AG09319 (cell line): ENCODE measurements around the gene PCP4.

Source experiments
- DNase-seq: peaks from one replicate; pipeline ENCODE4 v3.0.0-alpha.2; 2010; ENCODE audit warnings: low read depth; ENCODE audit errors: extremely low read depth
- CTCF ChIP-seq: IDR thresholded peaks from 2 replicates; pipeline ENCODE4 v1.5.1; 2011; ENCODE audit warnings: low read depth, mild to moderate bottlenecking, inconsistent platforms, low read length, moderate library complexity

PCP4 gene

GRCh38 chr21:39842741-39843459 lies 24.3 kb upstream of the PCP4 start:
- no peak for TF ChIP-seq CTCF
- DNase-seq: no peak

DNA sequence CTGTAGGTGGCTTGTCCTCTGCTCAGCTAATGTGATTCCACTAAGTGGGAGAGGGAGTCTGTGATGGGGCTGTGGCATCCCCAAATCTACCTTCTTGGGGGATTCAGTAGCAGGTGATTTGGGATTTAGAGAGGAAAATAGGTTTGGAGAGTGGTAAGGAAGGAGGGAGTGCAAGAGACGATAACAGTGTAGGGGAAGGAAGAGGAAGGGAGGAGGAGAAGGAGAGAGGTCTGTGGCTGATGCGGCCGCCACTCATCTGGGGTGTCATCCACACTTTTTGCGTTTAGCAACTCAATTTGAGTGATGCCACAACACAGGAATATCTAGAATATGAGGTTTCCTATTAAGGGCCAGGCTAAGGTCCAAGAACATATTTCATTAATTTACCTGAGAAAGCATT lies 23.8 kb upstream of the PCP4 start:
- no peak for DNase-seq
- TF ChIP-seq CTCF: no peak

DNA sequence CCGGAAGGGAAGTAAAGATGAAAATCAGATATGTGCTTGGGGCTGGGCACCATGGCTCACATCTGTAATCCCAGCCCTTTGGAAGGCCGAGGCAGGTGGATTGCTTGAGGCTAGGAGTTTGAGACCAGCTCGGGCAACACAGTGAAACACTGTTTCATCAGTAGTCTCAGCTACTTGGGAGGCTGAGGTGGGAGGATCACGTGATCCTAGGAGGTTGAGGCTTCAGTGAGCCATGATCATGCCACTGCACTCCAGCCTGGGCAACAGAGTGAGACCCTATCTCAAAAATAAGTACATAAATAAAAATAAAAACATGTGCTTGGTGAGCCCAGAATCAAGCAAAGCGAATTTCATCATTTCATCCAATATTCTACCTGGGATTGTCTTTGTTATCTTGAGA lies 23.3 kb upstream of the PCP4 start:
- DNase-seq: no peak
- no peak for TF ChIP-seq CTCF

DNA sequence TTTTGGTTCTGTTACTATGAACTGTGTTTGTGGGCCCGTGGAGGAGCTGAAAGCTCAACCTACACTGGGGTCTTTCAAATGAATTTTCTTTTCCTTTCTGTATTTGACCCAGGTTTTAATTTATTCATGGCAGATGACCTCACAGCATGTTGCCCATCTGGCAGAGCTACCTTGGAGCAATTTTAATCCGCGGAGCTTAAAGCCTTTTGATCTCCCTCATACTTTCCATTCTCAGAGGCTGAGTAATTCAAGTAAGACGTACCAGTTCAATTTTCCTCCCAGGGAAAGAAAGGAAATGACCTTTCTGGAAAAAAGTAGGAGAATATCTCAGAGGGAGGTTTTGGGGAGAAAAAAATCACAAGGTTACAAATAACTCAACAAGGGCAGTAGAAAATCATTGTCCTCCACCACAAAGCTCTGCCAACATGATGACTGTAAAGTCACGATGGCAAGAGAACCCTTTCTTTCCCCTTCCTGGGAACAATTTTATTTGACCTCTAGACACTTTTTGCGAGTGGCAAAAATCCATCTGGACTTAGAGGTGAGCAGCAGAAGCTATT lies 21.6 kb upstream of the PCP4 start:
- no peak for DNase-seq
- TF ChIP-seq CTCF: no peak

DNA sequence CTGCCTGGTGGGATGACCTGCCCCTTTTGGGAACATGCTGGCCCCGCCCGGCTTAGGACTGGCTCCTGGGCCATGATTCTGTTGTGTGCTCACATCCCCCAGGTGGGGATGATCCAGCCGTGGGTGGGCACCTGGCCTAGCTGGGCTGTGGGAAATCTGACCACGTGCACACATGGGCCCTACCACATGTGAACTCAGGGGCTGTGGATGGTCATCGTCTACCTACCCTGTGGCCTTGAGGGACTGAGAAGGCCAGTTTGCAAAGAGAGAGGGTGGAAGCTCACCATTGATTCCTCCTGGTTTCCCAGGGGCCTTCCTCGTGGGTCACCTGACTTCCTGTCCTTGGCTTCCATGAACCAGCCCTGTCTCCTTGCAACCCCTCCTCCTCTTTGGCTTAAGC lies 19.4 kb upstream of the PCP4 start:
- TF ChIP-seq CTCF: no peak
- DNase-seq: no peak

- no peak for TF ChIP-seq CTCF
- DNase-seq: no peak
Observed at GRCh38 chr21:39849014-39849655, 18.1 kb upstream of the PCP4 start.

DNA sequence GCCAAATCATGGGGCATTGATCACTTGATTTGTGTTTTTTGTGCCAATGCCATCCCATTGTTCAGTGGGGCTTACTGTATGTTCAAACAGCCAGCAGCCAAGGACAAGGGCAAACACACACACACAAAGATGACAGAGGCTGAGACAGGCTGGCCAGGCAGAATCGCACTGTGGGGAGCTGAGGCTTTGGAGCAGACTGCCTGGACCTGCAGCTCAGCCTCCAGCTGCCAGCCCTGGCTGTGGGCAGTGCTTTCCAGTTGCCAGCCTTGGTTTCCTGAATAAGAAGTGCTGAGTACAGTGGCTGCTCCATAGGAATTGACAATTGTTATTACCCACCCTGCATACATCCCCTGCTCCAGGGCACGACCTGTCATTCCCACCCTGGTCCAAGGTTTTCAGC lies 16.9 kb upstream of the PCP4 start:
- TF ChIP-seq CTCF: no peak

More for the DNA sequence above, 16.9 kb upstream of the PCP4 start:
- DNase-seq: no peak
